Skeletal muscle satellite cell (primary cell): Measurements from ENCODE around the gene CHCHD5.
"Not testable (repeated sequence)": the region's sequence is repeated elsewhere in the genome, so short reads cannot be mapped to it uniquely, and the experiment has no call there.

Experiments used
- H3K27me3 ChIP-seq: 2 replicates; pipeline ENCODE4 v1.7.0; 2013; ENCODE audit warnings: low read length; ENCODE audit not compliant: control insufficient read depth, insufficient read depth
- H3K36me3 ChIP-seq: 2 replicates; pipeline ENCODE4 v1.7.0; 2013; ENCODE audit warnings: mild to moderate bottlenecking, control low read depth, low read length; ENCODE audit not compliant: insufficient read depth
- H3K4me1 ChIP-seq: 2 replicates; pipeline ENCODE4 v1.7.0; 2013; ENCODE audit warnings: low read length; ENCODE audit not compliant: control insufficient read depth, insufficient read depth
- H3K4me2 ChIP-seq: 2 replicates; pipeline ENCODE4 v1.7.0; 2013; ENCODE audit warnings: mild to moderate bottlenecking, low read length
- H3K4me3 ChIP-seq: 2 replicates; pipeline ENCODE4 v1.7.0; 2013; ENCODE audit warnings: low read length
- H3K9ac ChIP-seq: 2 replicates; pipeline ENCODE4 v1.7.0; 2013; ENCODE audit warnings: mild to moderate bottlenecking, low read depth, low read length, moderate library complexity
- H3K9me3 ChIP-seq: replicated peaks from 2 replicates; pipeline ENCODE4 v1.7.0; 2013; ENCODE audit warnings: mild to moderate bottlenecking, control low read depth, low read length

CHCHD5 gene

DNA sequence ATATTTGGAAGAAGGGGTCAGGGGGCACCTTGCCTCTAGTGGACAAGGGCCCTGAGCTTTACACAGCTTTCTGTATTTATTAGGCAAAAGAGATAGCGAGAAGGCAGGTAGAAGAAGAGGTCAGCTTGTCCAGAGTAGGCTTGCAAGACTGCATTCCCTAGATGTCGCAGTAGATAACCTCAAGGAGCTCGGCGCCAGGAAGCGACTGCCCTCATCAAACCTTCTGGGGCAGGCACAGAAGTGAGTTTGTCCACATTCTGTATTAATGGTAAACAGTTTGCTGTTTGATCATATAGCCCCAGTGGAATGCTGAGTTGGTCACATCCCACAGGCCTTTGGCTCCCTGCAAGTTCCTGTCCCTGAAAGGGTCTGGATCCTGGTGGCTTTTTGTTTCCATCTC is 7.0 kb downstream of the CHCHD5 start:
- H3K9ac ChIP-seq: no peak overlapping the region
- no peaks in the 10 kb centered on the region for H3K9me3 ChIP-seq
- H3K4me1 ChIP-seq: peaks cover 6% of the 10 kb centered on the region
- H3K4me2 ChIP-seq: no peak overlapping the region
- no peaks in the 10 kb centered on the region for H3K27me3 ChIP-seq
- H3K36me3 ChIP-seq: peaks cover 4% of the 10 kb centered on the region
- no peak overlapping the region for H3K4me3 ChIP-seq

GRCh38 chr2:112593736-112594135 is 9.3 kb downstream of the CHCHD5 start:
- Histone ChIP-seq H3K4me2 (no peak overlapping the region), H3K36me3 (no peaks in the 10 kb centered on the region), H3K4me1 (no peaks in the 10 kb centered on the region), H3K9ac (no peak overlapping the region), H3K27me3 (no peaks in the 10 kb centered on the region), H3K9me3 (no peaks in the 10 kb centered on the region), H3K4me3 (no peak overlapping the region)

DNA sequence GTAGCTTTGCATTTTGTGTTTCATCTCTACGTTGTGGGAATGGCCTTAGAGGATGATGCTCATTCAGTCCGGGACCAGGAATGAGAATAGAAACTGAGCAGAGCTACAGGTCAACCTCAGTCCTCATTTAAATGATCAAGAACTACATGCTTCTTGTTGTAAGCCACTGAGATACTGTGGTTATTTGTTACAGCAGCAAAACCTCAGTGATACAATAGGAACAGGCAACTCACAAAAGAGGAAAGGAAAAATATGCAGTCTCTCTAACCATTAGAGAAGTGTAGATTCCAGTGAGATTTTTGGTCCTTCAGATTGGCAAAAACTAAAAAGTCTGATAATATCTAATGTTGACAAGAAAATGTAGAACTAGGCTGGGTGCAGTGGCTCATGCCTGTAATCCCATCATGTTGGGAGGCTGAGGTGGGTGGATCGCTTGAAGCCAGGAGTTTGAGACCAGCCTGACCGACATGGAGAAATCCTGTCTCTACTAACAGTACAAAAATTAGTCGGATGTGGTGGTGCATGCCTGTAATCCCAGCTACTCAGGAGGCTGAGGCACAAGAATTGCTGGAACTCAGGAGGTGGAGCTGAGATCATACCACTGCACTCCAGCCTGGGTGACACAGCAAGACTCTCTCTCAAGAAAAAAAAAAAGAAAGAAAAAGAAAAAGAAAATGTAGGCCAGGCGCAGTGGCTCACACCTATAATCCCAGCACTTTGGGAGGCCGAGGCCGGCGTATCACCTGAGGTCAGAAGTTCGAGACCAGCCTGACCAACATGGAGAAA is 13.3 kb downstream of the CHCHD5 start:
- Histone ChIP-seq H3K9ac (no peak overlapping the region), H3K4me1 (peaks cover 11% of the 10 kb centered on the region), H3K9me3 (no peaks in the 10 kb centered on the region), H3K27me3 (no peaks in the 10 kb centered on the region), H3K36me3 (no peaks in the 10 kb centered on the region), H3K4me2 (no peak overlapping the region), H3K4me3 (no peak overlapping the region)

- Histone ChIP-seq H3K4me1 (peaks cover 11% of the 10 kb centered on the region), H3K36me3 (no peaks in the 10 kb centered on the region), H3K9me3 (no peaks in the 10 kb centered on the region), H3K9ac (no peak overlapping the region), H3K27me3 (no peaks in the 10 kb centered on the region), H3K4me2 (peak overlapping the region; percentile 11), H3K4me3 (no peak overlapping the region)
These were observed 16.2 kb downstream of the CHCHD5 start for GRCh38 chr2:112600634-112601033.

DNA sequence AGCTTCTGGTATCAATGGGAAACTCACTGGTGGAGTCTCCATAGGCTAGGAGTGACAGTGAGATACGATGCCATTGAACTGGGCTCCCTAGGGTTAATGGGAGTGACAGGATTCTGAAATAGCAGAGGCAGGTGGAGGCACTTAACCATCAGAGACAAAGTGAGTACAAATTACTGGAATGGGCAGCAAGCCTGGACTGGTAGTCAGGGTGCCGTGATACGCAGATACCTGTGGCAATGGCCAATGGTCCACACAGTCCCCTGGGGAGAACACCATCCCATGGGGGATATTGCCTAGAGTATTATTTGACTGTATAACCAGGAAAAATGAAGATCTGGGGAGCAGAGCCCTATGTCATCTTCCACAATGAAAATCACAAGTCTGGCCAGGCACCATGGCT is 17.3 kb downstream of the CHCHD5 start:
- no peak overlapping the region for H3K9ac ChIP-seq
- no peaks in the 10 kb centered on the region for H3K9me3 ChIP-seq
- no peaks in the 10 kb centered on the region for H3K36me3 ChIP-seq
- H3K4me3 ChIP-seq: no peak overlapping the region
- H3K27me3 ChIP-seq: no peaks in the 10 kb centered on the region
- H3K4me2 ChIP-seq: no peak overlapping the region
- H3K4me1 ChIP-seq: peaks cover 11% of the 10 kb centered on the region

- no peak overlapping the region for H3K4me2 ChIP-seq
- no peaks in the 10 kb centered on the region for H3K36me3 ChIP-seq
- H3K4me1 ChIP-seq: peaks cover 11% of the 10 kb centered on the region
- no peak overlapping the region for H3K4me3 ChIP-seq
- no peak overlapping the region for H3K9ac ChIP-seq
- no peaks in the 10 kb centered on the region for H3K9me3 ChIP-seq
- no peaks in the 10 kb centered on the region for H3K27me3 ChIP-seq
These were observed 18.5 kb downstream of the CHCHD5 start for GRCh38 chr2:112602917-112603316.

GRCh38 chr2:112603731-112604130 is 19.3 kb downstream of the CHCHD5 start:
- Histone ChIP-seq H3K4me1 (peaks cover 11% of the 10 kb centered on the region), H3K9me3 (no peaks in the 10 kb centered on the region), H3K27me3 (no peaks in the 10 kb centered on the region), H3K4me3 (no peak overlapping the region), H3K36me3 (no peaks in the 10 kb centered on the region), H3K4me2 (no peak overlapping the region), H3K9ac (no peak overlapping the region)

GRCh38 chr2:112604952-112605351 is 20.5 kb downstream of the CHCHD5 start:
- no peak overlapping the region for H3K4me3 ChIP-seq
- H3K27me3 ChIP-seq: no peaks in the 10 kb centered on the region
- peaks cover 9% of the 10 kb centered on the region for H3K4me1 ChIP-seq
- H3K36me3 ChIP-seq: no peaks in the 10 kb centered on the region
- H3K4me2 ChIP-seq: no peak overlapping the region
- H3K9ac ChIP-seq: no peak overlapping the region
- no peaks in the 10 kb centered on the region for H3K9me3 ChIP-seq

GRCh38 chr2:112605926-112606325 is 21.5 kb downstream of the CHCHD5 start:
- no peak overlapping the region for H3K4me2 ChIP-seq
- no peaks in the 10 kb centered on the region for H3K9me3 ChIP-seq
- H3K9ac ChIP-seq: no peak overlapping the region
- no peak overlapping the region for H3K4me3 ChIP-seq
- no peaks in the 10 kb centered on the region for H3K36me3 ChIP-seq
- H3K4me1 ChIP-seq: peaks cover under 1% of the 10 kb centered on the region
- no peaks in the 10 kb centered on the region for H3K27me3 ChIP-seq

DNA sequence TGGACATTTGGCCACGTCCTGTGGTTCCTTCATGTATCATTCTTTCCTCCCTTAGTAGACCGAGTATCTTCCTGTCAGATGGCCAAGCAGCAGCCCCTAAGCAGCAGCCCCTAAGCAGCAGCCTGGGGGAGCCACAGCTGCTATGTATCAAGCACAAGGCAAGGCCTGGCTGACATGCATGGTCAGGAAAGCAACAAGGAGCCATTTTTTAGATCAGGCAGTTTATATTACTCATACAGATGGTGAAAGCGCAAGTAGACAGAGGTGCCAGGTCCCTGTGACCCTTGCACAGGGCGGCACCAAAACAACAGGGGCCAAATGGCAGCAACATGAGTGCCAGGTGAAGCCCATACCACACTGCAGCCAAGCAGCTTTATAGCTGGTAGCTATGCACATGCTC is 22.1 kb downstream of the CHCHD5 start:
- no peaks in the 10 kb centered on the region for H3K4me1 ChIP-seq
- H3K27me3 ChIP-seq: no peaks in the 10 kb centered on the region
- no peak overlapping the region for H3K4me3 ChIP-seq
- no peaks in the 10 kb centered on the region for H3K9me3 ChIP-seq
- H3K36me3 ChIP-seq: no peaks in the 10 kb centered on the region
- no peak overlapping the region for H3K9ac ChIP-seq
- H3K4me2 ChIP-seq: no peak overlapping the region

DNA sequence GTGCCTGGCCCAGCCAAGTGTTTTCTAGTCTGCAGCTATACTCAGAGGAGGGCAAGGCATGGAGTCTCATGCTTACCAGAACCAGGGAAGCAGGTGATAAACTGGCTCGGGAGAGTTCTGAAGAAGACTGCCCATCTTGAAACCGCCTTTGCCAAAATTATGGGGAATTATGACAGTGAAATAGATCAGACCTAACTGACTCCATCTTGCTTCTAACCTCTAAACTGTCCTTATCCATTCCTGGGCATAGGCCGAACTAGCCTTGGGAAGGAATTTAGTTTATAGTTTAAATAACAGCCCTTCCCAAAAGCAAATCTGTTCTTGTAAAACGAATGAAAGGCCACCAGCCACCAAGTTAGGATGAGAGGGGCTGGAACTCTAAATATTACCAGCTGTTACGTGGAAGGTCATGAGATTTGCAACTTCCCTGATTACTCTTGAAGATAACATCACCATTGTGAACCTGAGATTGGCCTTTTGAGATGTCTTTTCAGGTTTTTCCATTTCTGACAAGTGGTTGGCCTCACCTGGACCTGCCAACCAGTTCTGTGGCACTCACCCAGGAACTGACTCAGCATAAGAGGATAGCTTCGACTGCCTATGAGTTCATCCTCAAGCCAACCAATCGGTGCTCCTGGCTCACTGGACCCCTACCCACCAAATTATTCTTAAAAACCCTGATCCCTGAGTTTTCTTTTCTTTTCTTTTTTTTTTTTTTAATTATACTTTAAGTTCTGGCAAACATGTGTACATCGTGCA is 23.4 kb downstream of the CHCHD5 start:
- Histone ChIP-seq H3K27me3 (no peaks in the 10 kb centered on the region), H3K36me3 (no peaks in the 10 kb centered on the region), H3K9ac (no peak overlapping the region), H3K4me2 (no peak overlapping the region), H3K4me1 (no peaks in the 10 kb centered on the region), H3K9me3 (no peaks in the 10 kb centered on the region), H3K4me3 (no peak overlapping the region)

- not testable (repeated sequence) for H3K4me2 ChIP-seq, H3K27me3 ChIP-seq, H3K36me3 ChIP-seq, H3K4me1 ChIP-seq, H3K9me3 ChIP-seq, H3K9ac ChIP-seq, H3K4me3 ChIP-seq
These were observed 24.9 kb downstream of the CHCHD5 start for GRCh38 chr2:112609320-112609719.
